IPS-NIHi7 (cell line): ENCODE results near the gene MEIS2.

Experiments used
- DNase-seq: peaks from one replicate; pipeline ENCODE4 v3.0.0; 2012; ENCODE audit warnings: mixed read lengths; ENCODE audit errors: extremely low spot score

The MEIS2 gene

GRCh38 chr15:37077623-37078351, 22.6 kb downstream of the MEIS2 start:
- DNase-seq, result no peak

GRCh38 chr15:37076543-37076942, 23.8 kb downstream of the MEIS2 start:
- no peak for DNase-seq

DNA sequence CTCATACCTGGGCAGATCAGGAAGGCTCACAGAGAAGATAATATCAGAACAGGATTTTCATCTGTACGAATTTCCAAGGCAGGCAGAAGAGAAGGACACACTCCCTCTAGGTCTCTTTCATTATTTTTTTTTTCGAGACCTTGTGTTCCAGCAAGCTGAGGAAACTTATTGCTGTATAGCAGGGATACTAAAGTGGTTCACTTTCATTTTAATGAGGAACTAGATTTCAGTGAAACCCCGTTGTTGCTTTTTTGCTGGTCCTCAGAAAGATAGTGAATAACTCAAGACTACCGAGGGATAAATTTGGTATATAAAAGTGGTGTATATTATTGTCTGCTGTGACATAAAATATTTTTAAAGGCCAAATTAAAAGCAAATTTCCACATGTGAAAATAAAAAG, 24.6 kb downstream of the MEIS2 start:
- no peak for DNase-seq

GRCh38 chr15:37072181-37072580, 28.2 kb downstream of the MEIS2 start:
- no peak for DNase-seq

DNA sequence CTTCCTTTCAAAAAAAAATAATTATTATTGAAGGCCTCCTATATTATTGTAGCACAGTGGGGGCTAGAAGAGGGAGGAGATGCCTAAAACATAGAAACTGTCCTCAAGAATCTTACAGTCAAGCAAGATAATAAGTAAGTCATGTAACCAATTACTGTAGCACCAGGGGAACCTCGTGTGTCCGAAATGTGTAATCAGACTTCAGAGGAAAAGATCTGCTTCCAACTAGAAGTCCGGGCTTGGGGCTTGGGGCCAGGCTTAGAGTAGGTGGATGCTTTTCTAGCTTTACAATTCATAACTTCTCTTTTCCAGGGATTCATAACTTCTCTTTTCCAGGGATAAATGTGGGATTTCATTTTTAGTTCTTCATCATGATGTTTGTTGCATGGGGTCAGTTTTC, 29.2 kb downstream of the MEIS2 start:
- DNase-seq, result no peak

DNA sequence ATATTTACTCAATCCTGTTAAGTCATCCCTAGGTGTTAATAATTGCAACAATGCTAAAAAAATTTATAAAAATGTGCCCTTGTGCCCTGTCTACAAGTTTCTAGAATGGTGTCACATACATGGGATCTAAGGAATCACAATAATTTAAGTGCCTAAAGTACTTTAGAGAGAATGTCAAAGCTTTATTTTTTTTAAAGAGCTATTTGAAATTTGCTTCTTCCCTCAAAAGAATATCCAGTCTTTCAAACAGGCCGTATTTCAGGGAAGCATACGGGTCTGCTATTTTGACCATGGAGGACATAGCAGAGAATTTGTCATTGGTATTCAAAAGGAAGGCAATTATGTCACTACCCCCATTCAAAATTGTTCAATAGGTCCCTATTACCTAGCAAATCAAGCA, 29.7 kb downstream of the MEIS2 start:
- no peak for DNase-seq

- DNase-seq, result no peak
Observed at GRCh38 chr15:37061996-37062395, 38.4 kb downstream of the MEIS2 start.

DNA sequence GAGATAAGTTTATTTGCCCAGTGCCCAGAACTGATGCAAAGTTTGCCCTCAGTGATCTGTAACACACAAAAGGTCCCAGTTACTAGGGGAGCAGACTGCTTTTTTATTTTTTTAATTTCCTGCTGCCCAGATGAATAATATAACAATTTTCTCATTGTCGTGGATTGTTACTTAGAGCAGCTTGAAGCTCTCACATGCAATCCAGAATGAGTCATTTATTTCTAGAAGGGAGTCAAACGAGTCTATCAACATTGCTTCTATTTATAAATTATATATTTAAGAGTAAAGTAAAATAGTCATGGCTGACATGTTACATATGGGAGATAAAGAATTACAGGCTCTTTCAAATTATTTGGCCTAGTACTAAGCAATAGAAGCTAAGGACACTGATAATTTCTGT, 41.3 kb downstream of the MEIS2 start:
- DNase-seq, result no peak

GRCh38 chr15:37058316-37058985, 41.9 kb downstream of the MEIS2 start:
- DNase-seq, result peak; percentile 50

- DNase-seq, result no peak
Observed at GRCh38 chr15:37057831-37058230, 42.5 kb downstream of the MEIS2 start.

DNA sequence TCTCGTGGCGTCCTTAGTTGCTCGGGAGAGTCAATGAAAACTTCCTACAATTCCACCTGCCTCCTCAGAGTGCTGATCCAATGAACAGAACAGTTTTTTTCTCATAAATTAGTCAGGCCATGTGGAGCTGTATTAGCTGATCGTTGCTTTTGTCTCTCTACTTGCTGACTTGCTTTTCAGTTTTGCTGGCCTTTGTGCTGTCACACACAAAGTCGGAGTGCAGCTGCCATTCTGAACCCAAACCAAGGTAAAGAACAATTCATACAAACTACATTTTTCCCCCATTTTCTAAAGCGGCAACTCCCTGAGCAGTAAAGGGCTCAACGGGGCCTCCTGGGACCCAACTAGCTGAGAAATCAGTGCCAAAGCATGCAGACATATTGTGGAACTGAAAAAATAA, 43.1 kb downstream of the MEIS2 start:
- DNase-seq, result no peak

- DNase-seq, result no peak
Observed at GRCh38 chr15:37056177-37057121, 43.9 kb downstream of the MEIS2 start.

- DNase-seq, result no peak
Observed at GRCh38 chr15:37055481-37055880, 44.9 kb downstream of the MEIS2 start.

- DNase-seq, result no peak
Observed at GRCh38 chr15:37054336-37054735, 46.0 kb downstream of the MEIS2 start.

GRCh38 chr15:37053166-37053565, 47.2 kb downstream of the MEIS2 start:
- DNase-seq, result no peak

- no peak for DNase-seq
Observed at GRCh38 chr15:37050345-37050744, 50.0 kb downstream of the MEIS2 start.

DNA sequence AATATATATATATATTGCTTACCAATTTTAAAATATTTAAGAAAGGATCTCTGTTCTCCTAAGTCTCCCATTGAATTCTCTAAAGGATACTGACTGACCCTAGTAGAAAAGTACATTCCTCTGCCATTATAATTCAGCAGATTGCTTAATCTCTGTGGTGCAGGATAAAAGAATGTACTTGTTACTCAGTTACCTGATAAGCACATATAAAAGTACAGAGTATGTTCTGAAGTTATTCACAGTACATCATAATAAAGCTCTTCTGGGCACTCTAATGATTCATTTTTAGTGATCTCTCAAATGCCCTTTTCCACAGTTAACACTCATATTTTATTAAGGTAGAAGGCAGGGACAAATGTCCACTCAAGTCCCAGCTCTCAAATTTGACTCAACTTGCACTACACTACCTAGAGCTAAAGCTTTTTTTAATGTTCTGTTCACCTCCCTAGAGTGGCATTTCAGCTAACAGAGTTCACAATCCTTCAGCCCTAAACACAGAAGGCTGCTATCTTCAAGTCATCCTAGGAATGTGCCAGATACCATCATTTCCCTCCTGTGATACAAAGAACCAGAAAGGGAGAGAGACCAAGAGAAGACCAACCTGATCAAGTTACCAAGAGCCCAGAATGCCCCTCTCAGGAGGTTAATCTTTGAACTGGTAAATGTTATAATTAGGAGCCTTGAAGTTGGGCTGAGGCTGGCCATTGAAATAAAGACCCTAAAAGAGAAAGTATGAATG, 53.3 kb downstream of the MEIS2 start:
- DNase-seq, result peak; percentile 41

DNA sequence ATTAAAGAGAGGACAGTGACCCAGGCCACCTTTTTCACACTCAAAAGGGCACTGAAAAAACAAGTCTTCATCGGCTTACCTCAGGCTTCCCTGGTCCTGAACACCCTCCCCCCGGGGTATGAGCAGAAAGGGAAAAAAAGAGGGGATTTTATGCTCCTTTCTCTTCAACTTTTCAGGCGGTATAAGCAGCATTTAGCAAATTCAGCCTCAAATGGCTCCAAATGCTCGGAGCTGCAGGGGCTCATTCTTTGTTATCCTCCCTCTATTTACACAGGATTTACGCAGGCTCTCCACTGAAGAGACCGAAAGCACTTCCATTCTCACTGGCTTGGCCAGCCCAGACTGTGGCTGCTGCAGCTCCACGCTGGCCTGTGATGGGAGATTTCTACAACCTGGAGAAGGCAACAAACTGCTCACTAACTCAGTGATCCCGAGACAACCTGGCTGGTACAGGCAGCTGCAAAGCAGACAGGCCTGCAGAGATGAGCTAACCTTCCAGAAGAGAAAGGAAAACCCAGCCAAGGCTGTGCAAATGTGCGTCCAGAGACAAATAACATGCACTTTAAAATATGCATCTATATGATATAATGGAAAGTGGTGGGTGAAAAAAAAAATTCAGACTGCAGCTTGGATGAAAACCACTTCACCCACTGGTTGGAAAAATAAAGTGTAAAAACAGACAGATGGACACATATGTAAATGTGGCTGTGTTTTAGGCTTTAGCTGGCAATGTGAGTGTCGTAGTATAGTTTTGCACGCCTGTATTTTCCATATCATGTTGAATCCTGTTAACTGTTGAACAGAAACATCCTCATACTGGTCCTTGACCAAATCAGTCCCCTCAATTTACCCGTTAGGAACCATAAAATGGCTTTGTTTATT, 54.2 kb downstream of the MEIS2 start:
- peak; percentile 70 for DNase-seq

DNA sequence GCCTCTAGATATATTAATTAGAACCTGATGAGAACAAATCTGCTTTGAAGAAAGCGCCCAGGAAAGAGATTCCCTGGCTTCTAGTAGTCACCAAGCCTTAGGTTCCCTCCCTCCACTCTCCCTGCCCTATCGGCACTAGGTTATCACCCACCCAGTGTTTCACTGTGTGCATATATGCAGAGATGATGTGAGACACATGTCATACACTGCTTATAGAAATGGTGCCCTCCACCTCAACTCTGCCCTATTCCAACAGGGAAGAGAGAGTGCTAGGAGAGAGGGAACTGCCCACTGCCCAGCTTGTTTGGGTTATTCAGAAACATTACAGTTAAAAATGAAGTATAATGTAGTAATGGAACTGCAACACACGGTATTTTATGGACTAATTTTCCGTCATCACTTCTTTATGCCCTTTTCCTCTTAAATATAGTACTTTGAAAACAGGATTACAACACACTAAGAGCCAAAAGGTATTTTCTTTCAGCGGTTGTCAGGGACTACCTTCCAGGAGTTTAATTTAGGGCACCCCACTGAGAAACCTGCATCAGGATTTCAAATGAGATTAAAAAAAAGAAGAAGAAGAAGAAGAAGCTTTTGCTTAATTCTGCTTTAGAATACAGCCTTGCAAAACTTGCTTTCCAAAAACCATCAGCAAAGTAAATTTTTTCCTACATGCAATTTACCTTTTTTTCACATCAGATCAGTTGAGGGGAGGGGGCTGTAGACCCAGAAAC, 55.3 kb downstream of the MEIS2 start:
- DNase-seq, result no peak

- DNase-seq, result no peak
Observed at GRCh38 chr15:37041836-37042235, 58.5 kb downstream of the MEIS2 start.
